SHP77 treated with DMSO at 0.1 percent for 48 hours (cell line): ENCODE data around the gene TMEM117.

Source experiments
- DNase-seq: peaks from one replicate; lab custom pipeline; 2025; lab: John Stamatoyannopoulos, UW

TMEM117 gene

DNA sequence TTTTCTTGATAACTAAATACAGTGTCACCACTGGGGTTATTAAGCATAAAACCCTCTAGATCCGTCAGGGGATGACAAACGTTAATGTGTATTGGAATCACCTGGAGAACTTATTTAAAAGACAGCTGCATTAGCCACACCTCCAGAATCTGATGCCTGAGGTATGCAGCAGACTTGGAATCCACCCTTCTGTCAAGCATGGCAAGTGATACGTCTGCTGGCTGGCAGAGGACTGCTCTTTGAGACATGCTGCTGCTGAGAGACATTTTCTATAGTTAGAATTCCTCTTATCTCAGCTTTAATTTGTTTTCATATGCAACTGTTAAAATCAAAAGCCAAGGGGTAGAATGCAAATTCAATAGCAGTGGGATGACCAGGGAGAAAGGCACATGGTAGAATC is 544.0 kb downstream of the TMEM117 start:
- no peak for DNase-seq

DNA sequence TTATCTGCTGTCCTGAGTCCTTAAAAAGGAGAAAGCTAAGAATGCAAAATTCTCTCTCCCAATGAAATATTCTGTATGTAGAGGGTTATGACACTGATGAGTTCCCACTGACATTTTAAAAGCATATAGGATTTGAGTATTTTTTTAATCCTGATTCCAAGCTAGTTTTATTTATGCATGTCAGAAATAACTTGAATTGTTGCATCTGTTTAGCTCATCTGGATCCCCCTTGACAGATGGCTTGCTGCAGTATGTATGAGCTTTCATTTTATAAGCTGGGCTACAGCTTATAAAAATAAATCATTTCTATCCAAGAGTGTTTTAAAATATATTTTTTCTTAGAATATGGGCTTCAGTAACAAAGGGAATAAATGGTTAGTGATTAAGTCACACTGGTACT is 545.0 kb downstream of the TMEM117 start:
- DNase-seq: no peak

DNA sequence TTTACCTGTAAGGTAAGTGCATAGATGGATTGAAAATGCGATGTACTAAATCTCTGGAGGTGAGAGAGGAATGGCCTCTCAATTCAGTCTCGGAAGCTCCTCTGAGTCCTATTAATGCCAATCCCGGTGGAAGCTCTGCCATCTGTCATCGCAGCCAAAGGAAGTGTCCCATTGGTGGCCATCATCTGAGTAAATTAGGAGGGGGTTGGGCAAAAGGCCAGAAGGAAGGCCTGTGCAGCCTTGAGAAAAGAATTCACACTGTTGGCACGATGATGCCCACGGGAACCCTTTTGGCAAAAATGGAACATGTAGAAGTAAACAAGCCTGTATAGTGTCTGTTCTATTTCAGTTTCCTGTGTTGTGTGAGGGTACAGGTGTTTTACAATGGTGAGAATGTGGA is 545.5 kb downstream of the TMEM117 start:
- no peak for DNase-seq

DNA sequence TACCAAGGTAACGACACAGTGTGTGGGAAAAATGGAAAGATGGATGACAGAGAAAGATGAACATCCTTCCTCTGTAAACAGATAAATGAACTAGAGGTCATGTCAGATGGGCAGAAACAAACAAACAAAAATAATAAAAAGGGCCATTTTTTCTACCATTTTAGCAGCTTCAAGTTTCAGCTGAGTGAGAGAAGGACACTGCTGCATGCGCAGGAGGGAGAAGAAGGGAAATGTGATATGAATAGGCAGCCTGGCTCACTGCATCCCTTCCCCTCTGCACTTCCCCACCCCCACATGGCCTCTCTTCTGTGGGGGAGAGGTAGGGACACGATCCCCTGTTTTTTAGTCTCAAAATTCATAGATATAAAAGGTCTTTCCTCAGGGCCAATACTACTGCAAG is 548.3 kb downstream of the TMEM117 start:
- no peak for DNase-seq

DNA sequence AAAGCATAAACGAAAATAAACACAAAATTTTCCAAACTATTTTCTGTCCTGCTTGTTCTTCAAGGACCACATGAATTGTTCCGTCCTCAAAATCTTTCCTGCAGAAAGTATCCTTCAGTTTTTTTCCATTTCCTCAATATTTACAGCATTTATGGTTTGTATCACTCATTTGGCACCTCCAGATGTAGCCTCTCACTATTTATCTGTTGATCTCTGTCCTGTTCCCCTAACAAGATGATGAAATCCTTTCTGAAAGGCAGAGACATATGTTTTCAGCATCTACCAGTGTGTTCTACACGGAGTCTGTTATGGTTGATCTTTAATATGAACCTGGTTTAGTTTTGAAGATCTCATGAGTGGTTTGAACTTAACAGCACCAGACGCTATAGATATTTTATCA is 550.1 kb downstream of the TMEM117 start:
- DNase-seq: no peak

DNA sequence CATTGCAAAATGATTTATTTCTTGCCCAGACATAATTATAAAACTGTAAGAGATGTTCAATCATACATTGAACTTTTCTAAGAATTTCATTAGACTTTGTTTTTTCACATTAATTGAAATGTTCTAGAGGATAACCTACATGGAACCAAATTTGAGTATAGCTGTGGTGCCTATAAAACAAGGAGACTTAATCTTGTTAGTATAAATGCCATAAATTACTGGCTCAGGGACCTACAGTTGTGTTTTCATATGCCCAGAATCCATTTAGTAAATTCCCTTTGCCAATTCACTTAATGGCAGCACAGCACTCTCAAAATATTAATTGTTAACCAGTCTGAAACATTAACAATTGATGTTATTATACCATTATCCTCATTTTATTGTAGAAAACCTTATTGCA is 551.7 kb downstream of the TMEM117 start:
- no peak for DNase-seq

DNA sequence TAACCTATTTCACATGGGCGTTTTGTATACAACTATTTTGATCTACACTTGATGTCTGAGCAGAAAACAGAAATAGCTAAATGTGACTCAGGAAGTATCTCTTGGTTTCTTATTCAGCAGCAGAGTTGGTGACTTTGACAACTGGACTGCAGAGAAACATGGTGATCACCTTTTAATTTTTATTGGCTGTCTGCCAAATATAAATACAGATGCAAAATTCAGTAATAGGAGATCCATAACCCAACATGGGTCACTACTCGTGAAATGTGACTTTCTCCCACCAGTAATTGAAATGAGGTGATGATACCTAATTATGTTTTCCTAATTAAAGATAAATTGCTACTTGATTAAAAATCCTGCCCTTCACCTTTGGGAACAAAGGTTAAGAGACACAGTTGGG is 553.2 kb downstream of the TMEM117 start:
- DNase-seq: no peak

DNA sequence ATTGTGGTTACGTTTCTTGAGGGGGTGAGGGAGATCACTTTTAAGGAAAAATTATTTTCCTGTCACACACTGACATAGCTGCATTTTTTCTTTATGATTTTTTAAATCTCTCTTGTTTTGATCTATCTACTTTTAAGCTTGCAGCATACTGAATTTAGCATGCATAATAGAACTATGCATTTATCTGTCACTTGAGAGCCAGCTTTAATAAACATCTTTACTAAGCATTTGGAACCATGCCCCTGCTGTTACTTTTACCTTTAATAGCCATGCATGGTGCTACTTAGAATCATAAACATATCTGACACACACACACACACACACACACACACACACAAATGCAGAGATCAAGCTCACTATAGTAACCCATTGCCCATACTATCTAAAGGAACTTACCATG is 554.0 kb downstream of the TMEM117 start:
- DNase-seq: no peak

DNA sequence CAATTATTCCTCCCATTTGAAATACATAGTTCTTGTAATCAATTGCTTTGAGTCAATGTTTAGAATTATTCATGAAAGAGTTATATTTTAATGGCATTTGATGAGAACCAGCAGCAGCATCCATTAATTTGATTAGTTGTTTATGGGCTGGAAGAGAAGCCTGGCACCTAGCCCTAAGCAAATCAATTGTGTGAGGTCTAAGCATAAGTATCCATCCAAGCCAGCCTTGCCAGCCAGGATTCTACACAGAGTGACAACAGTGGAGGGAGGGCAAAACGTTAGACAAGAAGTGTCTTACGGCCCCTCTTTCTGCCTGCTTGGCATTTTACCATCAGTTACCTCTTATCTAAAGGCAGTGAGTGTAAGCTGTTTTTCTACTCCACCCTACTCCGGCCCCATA is 561.8 kb downstream of the TMEM117 start:
- no peak for DNase-seq

DNA sequence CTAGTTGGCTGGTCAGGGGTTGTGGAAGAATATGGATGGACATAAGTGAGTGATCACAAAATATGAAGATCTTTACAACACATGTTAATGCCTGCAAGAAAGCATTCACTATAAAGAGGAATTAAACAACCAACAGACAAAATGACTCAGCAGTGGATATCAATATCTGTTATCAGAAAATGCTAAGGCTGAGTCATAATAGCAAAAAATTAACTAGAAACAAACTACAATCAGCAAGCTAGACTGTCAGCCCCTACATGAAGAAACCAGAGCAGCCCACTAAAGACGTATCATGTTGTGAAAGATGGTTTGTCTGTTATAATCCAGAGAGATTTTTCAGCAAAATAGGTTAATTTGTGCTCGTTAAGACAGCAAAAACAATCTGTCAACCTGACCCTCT is 567.3 kb downstream of the TMEM117 start:
- no peak for DNase-seq

DNA sequence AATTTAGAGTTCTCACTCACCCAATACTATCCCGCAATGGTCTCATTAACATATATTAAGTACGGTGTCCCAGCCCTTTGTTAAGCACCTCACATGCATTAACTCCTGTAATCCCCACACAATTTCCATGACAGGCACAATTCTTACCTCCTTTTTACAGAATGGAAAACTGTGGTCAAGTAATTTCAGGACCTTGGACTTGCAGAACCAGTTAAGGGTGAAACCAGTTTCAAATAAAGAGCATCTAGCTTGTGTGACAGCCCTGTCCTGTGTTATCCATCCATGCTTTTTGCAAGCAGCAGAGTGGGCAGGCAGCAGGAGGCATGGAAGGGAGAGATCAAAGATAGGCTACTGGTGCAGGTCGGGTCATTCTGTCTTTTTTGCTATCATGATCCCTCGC is 569.4 kb downstream of the TMEM117 start:
- DNase-seq: no peak

DNA sequence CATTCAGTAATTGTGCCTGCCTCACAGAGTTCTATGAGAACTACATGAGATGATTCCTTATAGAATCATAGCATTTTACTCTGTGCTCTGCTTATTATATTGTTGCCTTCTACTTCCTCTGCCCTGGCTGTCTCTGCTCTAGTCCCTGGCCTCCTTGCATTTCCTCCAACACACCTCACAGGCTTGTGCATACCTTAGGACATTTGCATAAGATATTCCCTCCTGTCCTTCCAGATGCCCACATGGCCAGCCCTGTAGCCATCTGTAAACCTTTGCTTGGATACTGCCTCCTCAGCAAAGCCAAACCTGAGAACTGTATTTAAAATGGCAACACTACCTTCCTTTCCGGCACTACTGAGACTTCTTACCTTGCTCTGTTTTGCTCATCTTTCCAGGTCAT is 586.7 kb downstream of the TMEM117 start:
- no peak for DNase-seq

DNA sequence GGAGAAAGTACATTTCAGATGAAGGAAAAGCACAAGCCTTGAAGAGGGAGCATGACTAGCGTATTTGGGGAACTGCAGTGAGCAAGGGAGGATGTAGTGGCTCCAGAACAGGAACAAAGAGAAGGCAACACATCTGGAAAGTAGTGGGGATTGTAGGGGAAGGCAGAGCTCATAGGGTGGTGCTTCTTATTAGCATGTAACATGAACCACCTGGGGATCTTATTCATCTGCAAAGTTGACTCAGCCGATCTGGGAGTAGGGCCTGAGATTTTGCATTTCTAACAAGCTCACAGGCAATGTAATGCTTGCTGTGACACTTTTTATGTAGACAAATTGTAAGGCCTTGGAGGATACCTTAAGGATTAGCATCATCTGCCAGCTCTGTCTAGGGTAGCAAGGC is 592.9 kb downstream of the TMEM117 start:
- DNase-seq: no peak

DNA sequence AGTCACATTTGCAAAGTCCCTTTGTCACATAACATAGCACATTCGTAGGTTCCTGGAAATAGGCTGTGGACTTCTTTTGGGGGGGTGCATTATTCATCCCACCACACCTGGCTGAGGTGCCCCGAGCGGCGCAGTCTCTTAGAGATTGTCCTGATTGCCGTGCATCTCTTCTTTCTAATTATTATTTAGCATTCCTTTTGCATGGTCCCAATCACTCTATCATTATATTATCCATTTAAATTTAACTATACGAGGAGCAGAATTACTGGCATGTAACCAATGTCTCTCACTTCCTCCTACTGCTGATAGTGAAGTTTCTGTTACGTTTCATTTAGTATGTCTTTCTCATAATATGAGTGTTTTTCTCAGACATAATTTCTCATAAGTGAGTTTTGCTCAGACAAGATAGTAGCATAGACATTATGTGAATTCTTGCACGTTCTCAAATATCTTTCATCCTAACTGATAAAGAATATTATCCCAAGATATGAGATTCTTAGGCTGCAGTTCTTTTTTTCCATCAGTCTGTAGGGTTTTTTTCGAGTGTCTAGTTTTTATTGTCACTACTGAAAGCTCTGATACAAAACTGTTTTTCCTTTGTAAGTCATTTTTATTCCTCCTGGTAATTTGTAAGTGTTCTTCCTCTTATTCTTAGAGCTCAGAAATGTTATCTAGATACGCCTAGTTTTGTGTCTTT is 595.9 kb downstream of the TMEM117 start:
- DNase-seq: no peak

DNA sequence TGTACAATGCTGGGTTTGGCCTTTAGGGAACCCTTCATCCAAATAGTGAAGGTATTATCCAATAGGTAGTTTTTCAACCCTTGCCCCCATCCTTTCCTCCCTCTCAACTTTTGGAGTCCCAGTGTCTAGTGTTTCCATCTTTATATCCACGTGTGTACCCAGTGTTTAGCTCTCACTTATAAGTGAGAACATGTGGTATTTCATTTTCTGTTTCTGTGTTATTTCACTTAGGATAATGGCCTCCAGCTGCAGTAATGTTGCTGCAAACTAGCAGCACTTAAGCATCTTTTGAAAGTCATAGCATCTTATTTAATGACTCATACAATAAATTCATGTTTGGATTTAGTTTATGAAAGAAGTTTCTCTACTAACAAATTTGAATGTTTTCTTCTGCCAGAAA is 597.8 kb downstream of the TMEM117 start:
- DNase-seq: no peak

DNA sequence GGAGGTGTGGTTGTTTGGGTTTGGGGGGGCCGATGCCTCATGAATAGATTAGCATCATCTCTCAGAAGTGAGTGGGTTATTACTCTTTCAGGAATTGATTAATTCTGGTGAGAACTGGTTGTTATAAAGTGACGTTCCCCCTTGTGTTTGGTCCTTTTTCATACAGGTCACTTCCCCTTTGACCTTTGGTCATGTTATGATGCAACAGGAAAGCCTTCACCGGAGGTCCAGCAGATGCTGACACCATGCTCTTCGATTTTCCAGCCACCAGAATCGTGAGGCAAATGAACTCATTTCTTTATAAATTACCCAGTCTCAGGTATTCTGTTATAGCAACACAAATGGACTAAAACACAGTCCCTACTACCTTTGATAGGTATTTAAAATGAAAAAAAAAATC is 600.9 kb downstream of the TMEM117 start:
- no peak for DNase-seq
